Testis (tissue), 2 donors: ENCODE measurements around the gene PACSIN3.

Experiments used
- CTCF ChIP-seq, 3 experiments: fragments of 450-650 bp in 2 of 3; fragments of 200-600 bp in 1 of 3; sonication (generic) in 1 of 3; IDR thresholded peaks; one replicate each; pipeline ENCODE4 v1.5.1; 2016 to 2019; ENCODE audit warnings: antibody characterized with exemption in 3 of 3, mild to moderate bottlenecking in 2 of 3, moderate library complexity in 1 of 3
- POLR2A ChIP-seq: fragments of 450-650 bp; IDR thresholded peaks from one replicate; pipeline ENCODE4 v1.6.1; 2017; ENCODE audit warnings: antibody characterized with exemption, mild to moderate bottlenecking, moderate library complexity

DNA sequence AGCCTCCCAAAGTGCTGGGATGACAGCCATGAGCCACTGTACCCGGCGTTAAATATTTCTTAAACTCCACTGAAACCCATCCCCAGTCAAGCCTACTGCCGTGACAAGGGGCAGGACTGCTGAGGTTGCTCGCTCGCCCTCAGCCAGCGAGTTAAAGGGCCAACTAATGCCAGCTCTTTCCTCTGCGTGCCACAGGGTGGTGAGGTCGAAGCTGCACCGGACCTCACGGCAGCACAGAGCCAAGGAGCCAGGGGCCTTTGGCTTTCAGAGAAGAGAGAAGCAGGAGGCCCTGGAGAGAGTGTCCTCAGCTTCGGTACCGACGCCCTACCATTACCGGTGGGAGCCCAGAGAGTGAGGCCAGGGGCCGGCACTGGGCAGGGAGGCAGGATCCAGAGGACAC, 22.3 kb downstream of the PACSIN3 start:
- TF ChIP-seq CTCF (IDR thresholded peaks at IDR 0.05) (no peak), POLR2A (no peak)
